HepG2 (cell line): ENCODE data around the gene MCF2L. TPM values are rescaled to one million over a fixed set of nuclear protein-coding genes. Genes with fewer than 3 reads are reported as not detected.

ENCODE experiments used
- AHDC1 ChIP-seq: sonication (generic); formaldehyde crosslinking; IDR thresholded peaks from 2 replicates; pipeline ENCODE4 v1.5.1; 2020; ENCODE audit warnings: mild to moderate bottlenecking, missing genetic modification reagents, borderline replicate concordance
- AKAP8 ChIP-seq: sonication (generic); formaldehyde crosslinking; IDR thresholded peaks from 2 replicates; pipeline ENCODE4 v1.5.1; 2020; ENCODE audit warnings: mild to moderate bottlenecking, missing genetic modification reagents
- ATF4 ChIP-seq, 2 experiments: fragments of 450-650 bp in 1 of 2; sonication (generic) in 1 of 2; formaldehyde crosslinking; IDR thresholded peaks; 2 replicates each; pipeline versions ENCODE4 v1.5.0 to v1.8.0; 2020 to 2022; ENCODE audit warnings: mild to moderate bottlenecking in 1 of 2, missing genetic modification reagents in 1 of 2
- FOXO4 ChIP-seq: sonication (generic); formaldehyde crosslinking; conservative IDR thresholded peaks from 2 replicates; pipeline ENCODE4 v1.8.1; 2023; ENCODE audit warnings: missing genetic modification reagents
- GPBP1L1 ChIP-seq: sonication (generic); formaldehyde crosslinking; IDR thresholded peaks from 2 replicates; pipeline ENCODE4 v1.5.0; 2020; ENCODE audit warnings: mild to moderate bottlenecking, missing genetic modification reagents
- GPN1 ChIP-seq: sonication (generic); formaldehyde crosslinking; IDR thresholded peaks from 2 replicates; pipeline ENCODE4 v1.5.1; 2020; ENCODE audit warnings: missing genetic modification reagents, borderline replicate concordance
- HMGA1 ChIP-seq: sonication (generic); formaldehyde crosslinking; conservative IDR thresholded peaks from 2 replicates; pipeline ENCODE4 v1.4.0; 2020; ENCODE audit warnings: missing genetic modification reagents
- HNF4G ChIP-seq, 2 experiments: sonication (generic) in 1 of 2; formaldehyde crosslinking in 1 of 2; IDR thresholded peaks; 2 replicates each; pipeline versions ENCODE4 v1.4.0 to v1.6.1; 2011 to 2020; ENCODE audit warnings: borderline replicate concordance in 2 of 2, low read depth in 2 of 2, mild to moderate bottlenecking in 2 of 2, low read length in 1 of 2, missing genetic modification reagents in 1 of 2, moderate library complexity in 1 of 2
- LCORL ChIP-seq, 2 experiments: fragments of 450-650 bp in 1 of 2; sonication (generic) in 1 of 2; formaldehyde crosslinking in 1 of 2; IDR thresholded peaks; 2 replicates each; pipeline versions ENCODE4 v1.5.0 to v1.6.1; 2017 to 2020; ENCODE audit warnings: antibody characterized with exemption in 1 of 2, missing genetic modification reagents in 1 of 2
- PREB ChIP-seq: sonication (generic); formaldehyde crosslinking; IDR thresholded peaks from 2 replicates; pipeline ENCODE4 v1.4.0; 2020; ENCODE audit warnings: missing genetic modification reagents
- RARG ChIP-seq: sonication (generic); formaldehyde crosslinking; IDR thresholded peaks from 2 replicates; pipeline ENCODE4 v1.4.0; 2020; ENCODE audit warnings: low read depth, mild to moderate bottlenecking, missing genetic modification reagents
- ZBTB46 ChIP-seq: sonication (generic); formaldehyde crosslinking; IDR thresholded peaks from 2 replicates; pipeline ENCODE4 v1.4.0; 2020; ENCODE audit warnings: mild to moderate bottlenecking, missing genetic modification reagents, borderline replicate concordance
- ZNF296 ChIP-seq: sonication (generic); formaldehyde crosslinking; conservative IDR thresholded peaks from 2 replicates; pipeline ENCODE4 v1.5.0; 2020; ENCODE audit warnings: mild to moderate bottlenecking, missing genetic modification reagents
- ZNF709 ChIP-seq: sonication (generic); formaldehyde crosslinking; IDR thresholded peaks from 2 replicates; pipeline ENCODE4 v1.5.0; 2020; ENCODE audit warnings: mild to moderate bottlenecking, missing genetic modification reagents
- polyA plus RNA-seq, 8 experiments: library from polyadenylated mRNA; depleted of rRNA in 3 of 8; stranded (reverse) in 7 of 8; unstranded in 1 of 8; fragments of >200 nt; fragmentation: Illumina TruSeq in 4 of 8; extraction: Trizol in 4 of 8; gene quantifications; 2 replicates each; pipeline versions ENCODE4 v1.2.1 to v1.2.3, GENCODE V29; 2011 to 2016; ENCODE audit warnings: low read depth in 4 of 8, missing spikeins in 1 of 8, mixed read lengths in 1 of 8; ENCODE audit not compliant: insufficient read depth in 1 of 8
- total RNA-seq, 5 experiments: library from RNA; depleted of rRNA; stranded (reverse); fragments of >200 nt; fragmentation: Illumina TruSeq; extraction: Trizol; gene quantifications; 2 replicates each; pipeline ENCODE4 v1.2.3, GENCODE V29; 2016; ENCODE audit warnings: low read depth in 1 of 5

MCF2L gene
- total and polyA plus RNA-seq, 2 of the 13 experiments (the other 11 are each of a cell fraction or from before 2014, with no cell fraction given): 19.4 to 28.4 TPM

GRCh38 chr13:112942689-112943308, 26.2 kb upstream of the MCF2L start (continued):
- TF ChIP-seq PREB: no peak
- no peak for TF ChIP-seq ZBTB46 (CRISPR knock-in tag)
- 0 out of 2 replicates have a peak, but pooled peaks have one; percentile 39 for TF ChIP-seq AHDC1 (CRISPR knock-in tag)
- no peak for TF ChIP-seq FOXO4 (CRISPR knock-in tag)
- TF ChIP-seq RARG (CRISPR knock-in tag): no peak
- 0 out of 2 replicates have a peak, but pooled peaks have one; percentile 29 for TF ChIP-seq ZNF296 (CRISPR knock-in tag)
- TF ChIP-seq ZNF709 (CRISPR knock-in tag): no peak
- TF ChIP-seq ATF4 (CRISPR knock-in tag; IDR thresholded peaks at IDR 0.05): no peak
- no peak for TF ChIP-seq AKAP8 (CRISPR knock-in tag)
- no peak for TF ChIP-seq GPBP1L1
- TF ChIP-seq HMGA1 (CRISPR knock-in tag): no peak
- no peak for TF ChIP-seq GPN1 (CRISPR knock-in tag)
- no peak for TF ChIP-seq HNF4G (IDR thresholded peaks at IDR 0.05; ENCODE audit: borderline replicate concordance, low read depth, low read length)
- TF ChIP-seq HNF4G (CRISPR knock-in tag; IDR thresholded peaks at IDR 0.05; ENCODE audit: borderline replicate concordance, low read depth): no peak
- TF ChIP-seq LCORL (IDR thresholded peaks at IDR 0.05): no peak
- TF ChIP-seq LCORL (CRISPR knock-in tag; IDR thresholded peaks at IDR 0.05): peak; percentile 55; the same call in 1 of the 2 replicates
